ENCODE data around the gene NOTCH4. TPM values are rescaled to one million over a fixed set of nuclear protein-coding genes. Genes with fewer than 3 reads are reported as not detected.

Gene NOTCH4
- total and polyA plus RNA-seq, 9 of the 15 experiments (the other 6 are each of a cell fraction or from before 2014, with no cell fraction given) = 0.24 to 4.3 (median 1.7) TPM

GRCh38 chr6:32153564-32154513 lies 70.0 kb downstream of the NOTCH4 start, which contains the start of gene PPT2 (continued):
- TF ChIP-seq RBM22 (IDR thresholded peaks at IDR 0.05; ENCODE audit: low read depth, low read length, poor library complexity, severe bottlenecking) (peak; percentile 73), TGIF2 (CRISPR knock-in tag; IDR thresholded peaks at IDR 0.05) (peak; percentile 68; the same call in 1 of the 2 replicates), MCM3 (IDR thresholded peaks at IDR 0.05) (no peak), RFX5 (IDR thresholded peaks at IDR 0.05; ENCODE audit: low read depth, low read length) (no peak), FOXO4 (CRISPR knock-in tag; IDR thresholded peaks at IDR 0.05) (no peak), ZNF217 (CRISPR knock-in tag; IDR thresholded peaks at IDR 0.05) (no peak), HSF4 (CRISPR knock-in tag; IDR thresholded peaks at IDR 0.05; ENCODE audit: borderline replicate concordance) (no peak), ADNP (tag; IDR thresholded peaks at IDR 0.05) (no peak), ZNF699 (CRISPR knock-in tag; IDR thresholded peaks at IDR 0.05; ENCODE audit: insufficient replicate concordance) (no peak), C11orf30 (IDR thresholded peaks at IDR 0.05; ENCODE audit: low read depth) (peak; percentile 90), LARP7 (IDR thresholded peaks at IDR 0.05) (0 out of 2 replicates have a peak, but pooled peaks have one; percentile 69), ZNF592 (IDR thresholded peaks at IDR 0.05) (peak; percentile 75), ELK3 (CRISPR knock-in tag; IDR thresholded peaks at IDR 0.05) (no peak), JUND (IDR thresholded peaks at IDR 0.05; ENCODE audit: borderline replicate concordance, low read depth, low read length) (peak; percentile 94), JUND (tag; IDR thresholded peaks at IDR 0.05; ENCODE audit: borderline replicate concordance, low read depth, low read length) (peak; percentile 55; the same call in 1 of the 3 replicates), MYBL2 (IDR thresholded peaks at IDR 0.05; ENCODE audit: low read depth) (no peak), MYBL2 (CRISPR knock-in tag; IDR thresholded peaks at IDR 0.05; ENCODE audit: borderline replicate concordance) (no peak), HMG20A (CRISPR knock-in tag; conservative IDR thresholded peaks at IDR 0.05) (no peak)
- TF ChIP-seq, protein P1, sequence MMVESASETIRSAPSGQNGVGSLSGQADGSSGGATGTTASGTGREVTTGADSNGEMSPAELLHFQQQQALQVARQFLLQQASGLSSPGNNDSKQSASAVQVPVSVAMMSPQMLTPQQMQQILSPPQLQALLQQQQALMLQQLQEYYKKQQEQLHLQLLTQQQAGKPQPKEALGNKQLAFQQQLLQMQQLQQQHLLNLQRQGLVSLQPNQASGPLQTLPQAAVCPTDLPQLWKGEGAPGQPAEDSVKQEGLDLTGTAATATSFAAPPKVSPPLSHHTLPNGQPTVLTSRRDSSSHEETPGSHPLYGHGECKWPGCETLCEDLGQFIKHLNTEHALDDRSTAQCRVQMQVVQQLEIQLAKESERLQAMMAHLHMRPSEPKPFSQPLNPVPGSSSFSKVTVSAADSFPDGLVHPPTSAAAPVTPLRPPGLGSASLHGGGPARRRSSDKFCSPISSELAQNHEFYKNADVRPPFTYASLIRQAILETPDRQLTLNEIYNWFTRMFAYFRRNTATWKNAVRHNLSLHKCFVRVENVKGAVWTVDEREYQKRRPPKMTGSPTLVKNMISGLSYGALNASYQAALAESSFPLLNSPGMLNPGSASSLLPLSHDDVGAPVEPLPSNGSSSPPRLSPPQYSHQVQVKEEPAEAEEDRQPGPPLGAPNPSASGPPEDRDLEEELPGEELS (CRISPR knock-in tag; IDR thresholded peaks at IDR 0.05; ENCODE audit: borderline replicate concordance) = peak; percentile 24; the same call in 1 of the 2 replicates

Measured in K562 (cell line).